K562 (cell line): ENCODE data around the gene CSTPP1. TPM values are rescaled to one million over a fixed set of nuclear protein-coding genes. Genes with fewer than 3 reads are reported as not detected.

Experiments used
- CBFB ChIP-seq: sonication (generic); formaldehyde crosslinking; IDR thresholded peaks from 2 replicates; pipeline ENCODE4 v1.4.0; 2020; ENCODE audit warnings: mild to moderate bottlenecking, missing genetic modification reagents
- FOXJ2 ChIP-seq: fragments of 200-800 bp; sonication (Bioruptor generic); IDR thresholded peaks from 2 replicates; pipeline ENCODE4 v1.6.1; 2016; ENCODE audit warnings: missing genetic modification characterization, missing compliant biosample characterization
- GTF2E2 ChIP-seq: fragments of 200-800 bp; sonication (Bioruptor generic); IDR thresholded peaks from 2 replicates; pipeline ENCODE4 v1.6.1; 2016; ENCODE audit warnings: missing genetic modification characterization, missing compliant biosample characterization
- MAFF ChIP-seq: IDR thresholded peaks from 2 replicates; pipeline ENCODE4 v1.6.1; 2012; ENCODE audit warnings: low read length, improper control_type of control experiment
- MAFG ChIP-seq: fragments of 450-650 bp; conservative IDR thresholded peaks from 2 replicates; pipeline ENCODE4 v1.6.1; 2016; ENCODE audit warnings: missing genetic modification characterization, missing compliant biosample characterization
- MAFK ChIP-seq: IDR thresholded peaks from 2 replicates; pipeline ENCODE4 v1.6.1; 2011; ENCODE audit warnings: low read length, improper control_type of control experiment
- MYC ChIP-seq, 2 experiments: fragments of 250-450 bp in 1 of 2; sonication (Bioruptor Pico) in 1 of 2; IDR thresholded peaks; 2 replicates each; pipeline versions ENCODE4 v1.5.1 to v1.6.1; 2012 to 2021; ENCODE audit warnings: low read depth in 2 of 2, borderline replicate concordance in 1 of 2, improper control_type of control experiment in 1 of 2, low read length in 1 of 2, mild to moderate bottlenecking in 1 of 2, moderate library complexity in 1 of 2
- NFYB ChIP-seq: IDR thresholded peaks from 2 replicates; pipeline ENCODE4 v1.6.1; 2011; ENCODE audit warnings: mild to moderate bottlenecking, moderate library complexity; ENCODE audit not compliant: insufficient read length; ENCODE audit errors: extremely low read depth
- PHTF2 ChIP-seq: fragments of 250-450 bp; sonication (Bioruptor Pico); IDR thresholded peaks from 2 replicates; pipeline ENCODE4 v1.5.0; 2021; ENCODE audit warnings: mild to moderate bottlenecking
- POLR2B ChIP-seq: fragments of 450-650 bp; IDR thresholded peaks from 2 replicates; pipeline ENCODE4 v1.6.1; 2018; ENCODE audit warnings: low read depth; ENCODE audit not compliant: partially characterized antibody
- POLR2H ChIP-seq: IDR thresholded peaks from 2 replicates; pipeline ENCODE4 v1.6.1; 2016; ENCODE audit warnings: missing genetic modification characterization, low read depth, mild to moderate bottlenecking, control low read depth, missing compliant biosample characterization, moderate library complexity
- TOE1 ChIP-seq, 2 experiments: fragments of 450-650 bp in 1 of 2; sonication (generic) in 1 of 2; formaldehyde crosslinking in 1 of 2; IDR thresholded peaks; 2 replicates each; pipeline versions ENCODE4 v1.7.1 to v1.8.0; 2016 to 2022; ENCODE audit warnings: borderline replicate concordance in 2 of 2, mild to moderate bottlenecking in 2 of 2, antibody characterized with exemption in 1 of 2, inconsistent platforms in 1 of 2, low read depth in 1 of 2, missing genetic modification reagents in 1 of 2, moderate library complexity in 1 of 2
- ZBTB1 ChIP-seq: sonication (generic); formaldehyde crosslinking; IDR thresholded peaks from 2 replicates; pipeline ENCODE4 v1.8.1; 2023; ENCODE audit warnings: missing genetic modification reagents, low read depth, mild to moderate bottlenecking, borderline replicate concordance
- ZNF785 ChIP-seq: fragments of 250-450 bp; sonication (Bioruptor Pico); IDR thresholded peaks from 2 replicates; pipeline ENCODE4 v1.4.0; 2020; ENCODE audit warnings: mild to moderate bottlenecking
- polyA plus RNA-seq, 8 experiments: library from polyadenylated mRNA; depleted of rRNA in 4 of 8; stranded (reverse) in 5 of 8; unstranded in 3 of 8; fragments of >200 nt; fragmentation: Nextera tagmentation in 2 of 8; fragmentation: Illumina TruSeq in 1 of 8; extraction: Ambion mirVana in 2 of 8; extraction: Trizol in 1 of 8; gene quantifications; 2 replicates each; pipeline versions ENCODE4 v1.2.1 to v1.2.3, GENCODE V29; 2011 to 2014; ENCODE audit warnings: inconsistent platforms in 1 of 8, missing spikeins in 1 of 8
- total RNA-seq, 7 experiments: library from RNA; depleted of rRNA in 6 of 7; stranded (reverse); fragments of >200 nt in 6 of 7; fragmentation: Illumina TruSeq in 2 of 7; extraction: Trizol in 2 of 7; gene quantifications; 2 replicates each; pipeline versions ENCODE4 v1.2.1 to v1.2.3, GENCODE V29; 2011 to 2021; ENCODE audit warnings: low replicate concordance in 1 of 7
- TF ChIP-seq, protein P1 (sequence below): fragments of 450-650 bp; IDR thresholded peaks from 2 replicates; pipeline ENCODE4 v1.6.1; 2016; ENCODE audit warnings: mild to moderate bottlenecking
- TF ChIP-seq, protein P2 (sequence below): fragments of 200-800 bp; sonication (Bioruptor generic); IDR thresholded peaks from 2 replicates; pipeline ENCODE4 v1.6.1; 2017; ENCODE audit warnings: missing genetic modification characterization, missing compliant biosample characterization

Gene CSTPP1
- total and polyA plus RNA-seq, 9 of the 15 experiments (the other 6 are each of a cell fraction or from before 2014, with no cell fraction given), result 6.5 to 17.8 (median 9.2) TPM

DNA sequence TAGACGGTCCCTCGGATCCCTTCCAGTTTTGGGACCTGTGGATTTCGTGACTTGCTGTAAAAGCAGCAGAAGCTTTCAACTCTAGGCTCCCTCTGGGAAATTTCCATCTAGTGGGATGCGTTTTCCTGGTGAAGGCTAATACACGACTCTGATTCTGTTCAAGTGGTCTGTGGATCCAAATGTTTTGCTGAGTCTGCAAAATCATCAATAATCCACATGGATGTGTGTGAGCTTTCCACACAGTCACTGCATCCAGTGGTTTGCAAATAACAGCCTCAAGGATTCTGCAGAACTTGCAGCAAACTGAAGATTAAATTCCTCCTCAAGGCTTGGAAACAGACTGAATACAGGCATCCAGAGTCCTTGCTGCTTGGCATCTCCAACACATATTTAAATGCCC lies 266.0 kb downstream of the CSTPP1 start (continued):
- TF ChIP-seq, protein P1, sequence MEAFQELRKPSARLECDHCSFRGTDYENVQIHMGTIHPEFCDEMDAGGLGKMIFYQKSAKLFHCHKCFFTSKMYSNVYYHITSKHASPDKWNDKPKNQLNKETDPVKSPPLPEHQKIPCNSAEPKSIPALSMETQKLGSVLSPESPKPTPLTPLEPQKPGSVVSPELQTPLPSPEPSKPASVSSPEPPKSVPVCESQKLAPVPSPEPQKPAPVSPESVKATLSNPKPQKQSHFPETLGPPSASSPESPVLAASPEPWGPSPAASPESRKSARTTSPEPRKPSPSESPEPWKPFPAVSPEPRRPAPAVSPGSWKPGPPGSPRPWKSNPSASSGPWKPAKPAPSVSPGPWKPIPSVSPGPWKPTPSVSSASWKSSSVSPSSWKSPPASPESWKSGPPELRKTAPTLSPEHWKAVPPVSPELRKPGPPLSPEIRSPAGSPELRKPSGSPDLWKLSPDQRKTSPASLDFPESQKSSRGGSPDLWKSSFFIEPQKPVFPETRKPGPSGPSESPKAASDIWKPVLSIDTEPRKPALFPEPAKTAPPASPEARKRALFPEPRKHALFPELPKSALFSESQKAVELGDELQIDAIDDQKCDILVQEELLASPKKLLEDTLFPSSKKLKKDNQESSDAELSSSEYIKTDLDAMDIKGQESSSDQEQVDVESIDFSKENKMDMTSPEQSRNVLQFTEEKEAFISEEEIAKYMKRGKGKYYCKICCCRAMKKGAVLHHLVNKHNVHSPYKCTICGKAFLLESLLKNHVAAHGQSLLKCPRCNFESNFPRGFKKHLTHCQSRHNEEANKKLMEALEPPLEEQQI, result no peak
- TF ChIP-seq MYC (IDR thresholded peaks at IDR 0.05; ENCODE audit: low read depth, low read length) (no peak), MYC (CRISPR knock-in tag; IDR thresholded peaks at IDR 0.05; ENCODE audit: borderline replicate concordance, low read depth) (no peak), ZNF785 (CRISPR knock-in tag) (no peak), FOXJ2 (tag) (no peak), ZBTB1 (no peak), PHTF2 (CRISPR knock-in tag) (no peak), MAFG (tag) (peak; percentile 91), CBFB (CRISPR knock-in tag) (no peak), GTF2E2 (no peak), NFYB (no peak), MAFF (peak; percentile 97), TOE1 (IDR thresholded peaks at IDR 0.05; ENCODE audit: borderline replicate concordance) (no peak), TOE1 (CRISPR knock-in tag; IDR thresholded peaks at IDR 0.05; ENCODE audit: borderline replicate concordance, low read depth) (no peak), MAFK (peak; percentile 97), POLR2B (no peak), POLR2H (no peak)
- TF ChIP-seq, protein P2, sequence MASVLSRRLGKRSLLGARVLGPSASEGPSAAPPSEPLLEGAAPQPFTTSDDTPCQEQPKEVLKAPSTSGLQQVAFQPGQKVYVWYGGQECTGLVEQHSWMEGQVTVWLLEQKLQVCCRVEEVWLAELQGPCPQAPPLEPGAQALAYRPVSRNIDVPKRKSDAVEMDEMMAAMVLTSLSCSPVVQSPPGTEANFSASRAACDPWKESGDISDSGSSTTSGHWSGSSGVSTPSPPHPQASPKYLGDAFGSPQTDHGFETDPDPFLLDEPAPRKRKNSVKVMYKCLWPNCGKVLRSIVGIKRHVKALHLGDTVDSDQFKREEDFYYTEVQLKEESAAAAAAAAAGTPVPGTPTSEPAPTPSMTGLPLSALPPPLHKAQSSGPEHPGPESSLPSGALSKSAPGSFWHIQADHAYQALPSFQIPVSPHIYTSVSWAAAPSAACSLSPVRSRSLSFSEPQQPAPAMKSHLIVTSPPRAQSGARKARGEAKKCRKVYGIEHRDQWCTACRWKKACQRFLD, result no peak
